ENCODE results near the gene PRICKLE4.

PRICKLE4 gene

DNA sequence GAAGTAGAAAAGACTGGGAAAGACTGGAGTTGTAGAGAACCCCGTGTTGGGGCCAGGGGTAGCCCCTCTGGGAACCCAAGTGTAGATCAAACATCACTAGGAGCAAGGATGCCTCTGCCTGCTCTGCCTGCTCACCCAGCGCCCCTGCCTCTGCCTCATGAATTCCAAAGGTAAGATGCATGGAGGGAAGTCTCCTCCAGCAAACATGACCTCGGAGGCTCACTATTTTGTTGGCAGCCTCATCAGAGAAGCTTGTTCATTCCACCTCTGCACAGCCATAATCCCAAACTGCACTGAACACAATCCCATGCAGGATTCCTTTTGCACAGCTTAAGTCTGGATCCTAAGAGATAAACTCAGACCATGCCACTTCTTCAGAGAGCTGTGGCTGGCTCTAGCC, 5.7 kb upstream of the PRICKLE4 start:
- DNase-seq, result no peak

DNA sequence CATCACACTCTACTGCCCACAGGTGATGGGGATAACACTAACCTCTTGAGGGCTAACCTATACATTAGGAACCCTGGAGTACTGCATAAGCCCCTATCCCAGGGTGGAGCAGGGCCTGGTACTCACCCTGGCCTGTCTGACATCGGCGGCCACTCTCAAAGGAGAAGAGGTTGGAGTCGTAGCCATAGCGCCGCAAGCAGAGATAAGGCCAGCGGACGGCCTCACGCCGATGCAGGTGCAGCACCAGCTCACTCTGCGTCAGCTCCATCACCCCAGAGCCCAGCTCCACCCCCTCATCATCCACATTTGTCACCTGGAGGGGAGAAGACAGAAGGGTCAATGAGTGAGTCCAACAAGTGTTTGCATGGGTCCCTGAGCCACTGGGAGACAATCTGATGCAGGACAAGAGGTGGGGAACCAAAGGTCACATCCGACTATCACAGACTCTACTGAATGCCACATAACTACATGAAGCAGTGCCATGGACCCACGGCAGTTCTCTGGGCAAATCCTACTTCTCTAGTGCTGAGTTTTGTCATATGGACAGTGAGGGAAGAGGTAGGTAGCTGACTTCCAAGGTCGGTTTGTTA, 5.2 kb upstream of the PRICKLE4 start:
- DNase-seq, result no peak

DNA sequence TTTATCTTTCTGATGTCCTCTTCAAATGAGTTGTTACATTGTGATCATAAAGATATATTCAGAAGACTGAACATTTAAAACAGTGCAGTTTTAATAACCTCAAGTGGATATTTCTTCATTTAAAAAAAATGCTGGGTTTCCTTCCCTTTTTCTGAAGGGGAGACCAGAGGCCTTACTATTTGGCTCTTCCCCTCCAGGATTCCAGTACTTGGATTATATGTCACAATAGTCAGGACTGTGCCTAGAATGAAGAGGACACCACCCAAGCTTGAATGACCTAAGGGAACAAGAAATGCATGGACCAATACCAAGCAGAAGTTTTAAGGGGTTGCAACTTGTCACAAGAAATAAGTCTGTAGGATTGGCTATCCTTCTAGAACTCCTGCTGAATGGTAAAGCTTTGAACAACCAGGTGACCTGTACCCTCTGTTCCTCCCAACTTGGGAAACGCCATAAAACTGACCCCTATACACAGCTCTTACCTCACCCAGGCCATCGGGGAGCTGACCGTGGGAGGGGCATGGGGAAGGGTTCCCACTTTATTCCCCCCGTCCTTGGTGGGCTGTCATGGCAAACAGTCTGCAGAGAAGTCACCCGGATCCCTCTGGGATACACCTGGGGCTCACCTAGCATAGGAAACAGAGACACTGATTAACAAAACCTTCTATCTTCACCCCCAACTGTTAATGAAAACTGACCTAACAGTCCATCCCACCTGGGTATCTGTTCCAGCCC, 2.9 kb upstream of the PRICKLE4 start:
- no peak for DNase-seq

DNA sequence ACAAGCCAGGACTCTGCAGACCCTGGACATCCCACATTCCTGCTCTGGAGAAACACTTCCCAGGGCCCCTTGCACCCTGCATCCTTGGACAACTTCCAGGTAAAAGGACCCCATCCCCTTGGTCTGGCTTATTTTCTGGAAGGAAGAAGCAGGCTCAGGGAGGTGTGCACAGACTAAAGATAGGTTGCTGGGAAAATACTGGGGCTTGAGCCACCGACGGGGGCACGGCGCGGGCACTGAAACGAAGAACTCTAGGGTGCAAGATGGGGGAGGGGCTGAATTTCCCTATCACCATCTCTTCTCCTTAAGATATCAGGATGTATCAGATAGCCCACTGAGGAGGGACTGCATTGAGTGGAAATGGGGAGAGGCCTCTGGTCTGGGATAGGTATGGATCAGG, 1.7 kb upstream of the PRICKLE4 start:
- DNase-seq, result no peak

DNA sequence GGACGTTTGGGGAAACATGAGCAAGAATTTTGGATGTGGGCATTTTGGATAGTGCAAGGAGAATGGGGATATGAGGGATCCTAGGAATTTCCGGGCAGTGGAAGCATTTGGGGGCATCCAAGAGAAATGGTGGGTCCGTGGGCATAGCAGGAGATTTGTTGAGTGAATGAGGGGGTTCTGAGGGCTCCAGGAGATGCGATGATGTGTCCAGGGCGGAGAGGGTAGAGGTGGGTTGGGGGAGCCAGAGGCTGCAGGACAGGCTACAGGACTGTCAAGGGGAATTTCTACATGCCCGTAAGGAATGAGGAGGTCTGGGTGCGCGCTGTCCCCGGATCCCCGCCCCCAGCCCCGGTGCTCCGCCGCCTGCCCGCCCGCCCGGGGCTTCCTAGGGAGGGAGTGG, 1.2 kb upstream of the PRICKLE4 start:
- no peak for DNase-seq

DNA sequence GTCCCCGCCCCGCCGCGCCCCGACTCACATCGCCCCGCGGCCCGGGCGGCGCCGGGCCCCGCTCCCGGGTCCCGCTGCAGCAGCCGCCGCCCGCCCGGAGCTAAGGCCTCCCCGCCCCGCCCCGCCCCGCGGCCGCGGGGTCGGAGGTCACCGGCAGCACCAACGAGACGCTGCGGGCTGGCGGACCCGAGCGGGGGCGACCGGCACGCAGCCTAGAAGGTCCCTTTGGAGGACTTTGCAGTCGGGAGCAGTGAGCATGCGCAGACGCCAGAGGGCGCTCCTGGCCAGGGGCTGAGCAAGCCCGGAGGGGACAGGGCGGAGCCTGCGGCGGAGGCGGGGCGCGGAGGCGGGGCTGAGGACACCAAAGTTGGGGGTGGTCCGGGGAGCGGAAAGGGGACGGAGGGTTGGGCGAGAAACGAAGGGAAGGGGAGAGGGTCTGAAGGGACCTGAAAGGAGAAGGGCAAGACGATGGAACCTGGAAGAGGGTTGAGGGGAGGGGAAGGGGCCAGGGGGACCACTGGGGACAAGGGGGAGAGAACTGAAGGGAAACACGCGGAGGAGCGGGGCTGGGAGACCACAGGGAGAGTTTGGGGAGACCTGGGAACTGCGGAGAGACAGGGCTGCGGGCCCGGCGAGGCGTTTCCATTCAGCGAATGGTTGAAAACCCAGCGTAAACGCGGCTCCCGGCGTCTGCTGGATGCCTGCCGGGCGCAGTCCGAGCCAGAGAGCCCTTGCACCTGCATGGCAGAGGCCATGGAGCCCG, 613 bp upstream of the PRICKLE4 start, which contains the start of gene FRS3:
Gene FRS3 (minus strand): TSS at position 113 of the 763 bp plus-strand sequence. CDS start 2,913 bp downstream, outside the sequence.
- peak; percentile 88 to 96 for DNase-seq

DNA sequence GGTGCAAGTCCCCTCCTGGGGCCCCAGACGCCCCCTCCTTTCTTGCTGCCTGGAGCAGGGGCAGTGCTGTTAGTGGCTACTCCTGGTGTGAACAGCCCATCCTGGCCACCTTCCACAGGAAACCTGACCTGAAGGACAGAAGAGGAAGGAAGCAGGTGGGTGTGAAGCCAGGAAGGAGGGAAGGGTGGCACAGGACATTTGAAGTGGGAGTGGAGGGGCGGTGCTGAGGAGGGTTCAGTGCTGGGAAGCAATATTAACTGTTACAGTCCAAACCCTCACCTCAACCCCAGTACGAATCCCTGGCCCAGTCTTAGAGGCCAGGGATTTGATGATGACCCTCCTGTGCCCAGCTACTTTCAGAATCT, 766 bp downstream of the PRICKLE4 start:
- no peak for DNase-seq

DNA sequence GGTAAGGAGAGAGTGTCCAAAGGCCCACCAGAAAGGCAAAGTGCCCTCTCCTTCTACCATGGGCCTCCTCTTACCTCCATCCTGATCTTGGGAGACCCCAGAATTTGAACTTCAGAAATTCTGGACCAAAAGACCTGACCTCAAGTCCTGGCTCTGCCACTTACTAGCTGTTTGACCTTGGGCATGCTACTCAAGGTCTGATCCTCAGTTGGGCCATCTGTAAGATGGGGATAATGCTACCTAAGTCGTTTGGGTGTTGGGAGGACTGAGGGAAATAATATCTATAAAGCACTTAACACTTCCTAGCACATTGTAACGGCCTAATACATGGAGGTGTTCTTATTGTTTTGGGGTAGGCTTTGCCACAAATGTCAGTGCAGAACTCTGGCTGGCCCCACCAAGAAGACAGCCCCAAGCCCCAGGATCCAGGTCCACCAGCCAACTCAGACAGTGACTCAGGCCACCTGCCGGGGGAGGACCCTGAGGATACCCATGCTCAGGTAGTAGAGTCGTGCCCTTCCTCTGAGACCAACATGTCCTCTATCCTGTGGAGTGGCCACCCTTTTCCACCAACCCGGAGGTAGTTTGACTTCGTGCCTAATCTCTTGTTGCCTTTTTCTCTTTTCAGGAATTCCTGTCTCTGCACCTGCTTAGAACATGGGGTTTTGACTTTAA, 2.7 kb downstream of the PRICKLE4 start:
- DNase-seq, result no peak

DNA sequence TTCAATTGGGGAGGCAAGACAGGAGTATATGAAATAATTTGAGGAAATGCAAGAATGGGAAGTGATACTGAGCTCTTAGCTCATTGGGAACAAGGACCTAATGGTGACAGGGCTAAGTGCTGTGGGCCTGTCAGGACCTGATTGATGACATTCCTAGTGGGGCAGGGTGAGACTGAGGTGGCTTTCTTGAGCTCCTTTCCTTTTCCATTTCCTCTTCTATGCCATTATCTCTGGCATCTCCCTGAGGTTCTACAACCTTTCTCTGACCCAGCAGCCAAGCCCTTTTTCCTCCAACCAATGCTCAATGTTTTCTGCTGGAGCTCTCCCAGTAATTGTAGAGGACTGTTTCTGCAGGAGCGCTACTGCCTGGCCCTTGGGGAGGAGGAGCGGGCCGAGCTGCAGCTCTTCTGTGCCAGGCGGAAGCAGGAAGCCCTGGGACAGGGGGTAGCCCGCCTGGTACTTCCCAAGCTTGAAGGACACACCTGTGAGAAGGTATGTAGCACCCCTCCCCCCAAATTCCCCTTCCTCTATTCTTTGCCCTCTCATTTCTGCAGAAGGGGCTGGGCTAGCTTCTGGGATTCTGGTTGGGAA, 4.1 kb downstream of the PRICKLE4 start:
- no peak for DNase-seq

DNA sequence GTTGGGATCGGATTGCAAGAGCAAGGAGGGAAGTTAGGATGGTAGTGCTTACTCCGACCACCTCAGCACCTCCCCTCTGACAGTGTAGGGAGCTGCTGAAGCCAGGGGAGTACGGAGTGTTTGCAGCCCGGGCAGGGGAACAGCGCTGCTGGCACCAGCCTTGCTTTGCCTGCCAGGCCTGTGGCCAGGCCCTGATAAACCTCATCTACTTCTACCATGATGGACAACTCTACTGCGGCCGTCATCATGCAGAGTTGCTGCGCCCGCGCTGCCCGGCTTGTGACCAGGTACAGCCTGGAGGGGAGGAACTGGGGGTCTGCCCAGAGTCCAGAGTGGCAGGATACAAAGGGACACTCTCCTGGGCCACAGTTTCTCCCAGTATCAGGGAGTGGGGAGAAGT, 4.7 kb downstream of the PRICKLE4 start:
- no peak for DNase-seq

DNA sequence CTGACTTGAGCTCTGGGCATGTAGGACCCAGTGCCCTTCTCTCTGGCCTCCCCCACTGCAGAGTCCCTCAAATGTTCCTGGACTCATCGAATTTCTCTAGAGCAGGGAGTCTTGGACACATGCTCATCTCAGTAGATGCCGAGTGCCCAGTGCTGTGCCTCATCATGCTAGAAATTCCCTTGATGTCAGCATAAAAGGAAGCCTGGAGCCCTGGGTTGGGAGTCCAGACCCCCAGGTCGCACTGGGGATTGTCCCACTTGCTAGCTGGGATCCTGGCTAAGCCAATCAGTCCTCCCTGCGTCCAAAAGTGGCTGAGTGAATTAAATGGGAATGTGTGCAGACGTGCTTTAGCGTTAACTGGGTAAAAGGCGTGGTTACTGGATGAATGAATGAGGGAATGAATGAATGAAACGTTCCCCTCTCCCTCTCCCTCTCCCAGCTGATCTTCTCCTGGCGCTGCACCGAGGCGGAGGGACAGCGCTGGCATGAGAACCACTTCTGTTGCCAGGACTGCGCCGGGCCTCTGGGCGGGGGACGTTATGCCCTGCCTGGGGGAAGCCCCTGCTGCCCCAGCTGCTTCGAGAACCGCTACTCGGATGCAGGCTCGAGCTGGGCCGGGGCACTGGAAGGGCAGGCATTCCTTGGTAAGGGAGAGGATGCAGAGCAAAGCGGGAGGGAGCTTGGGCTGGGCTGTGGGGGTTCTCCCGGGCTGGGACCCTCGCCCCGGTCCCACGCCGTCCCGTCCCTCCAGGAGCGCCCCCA, 5.3 kb downstream of the PRICKLE4 start:
- DNase-seq, result peak in 1 of 2 experiments; percentile 39

DNA sequence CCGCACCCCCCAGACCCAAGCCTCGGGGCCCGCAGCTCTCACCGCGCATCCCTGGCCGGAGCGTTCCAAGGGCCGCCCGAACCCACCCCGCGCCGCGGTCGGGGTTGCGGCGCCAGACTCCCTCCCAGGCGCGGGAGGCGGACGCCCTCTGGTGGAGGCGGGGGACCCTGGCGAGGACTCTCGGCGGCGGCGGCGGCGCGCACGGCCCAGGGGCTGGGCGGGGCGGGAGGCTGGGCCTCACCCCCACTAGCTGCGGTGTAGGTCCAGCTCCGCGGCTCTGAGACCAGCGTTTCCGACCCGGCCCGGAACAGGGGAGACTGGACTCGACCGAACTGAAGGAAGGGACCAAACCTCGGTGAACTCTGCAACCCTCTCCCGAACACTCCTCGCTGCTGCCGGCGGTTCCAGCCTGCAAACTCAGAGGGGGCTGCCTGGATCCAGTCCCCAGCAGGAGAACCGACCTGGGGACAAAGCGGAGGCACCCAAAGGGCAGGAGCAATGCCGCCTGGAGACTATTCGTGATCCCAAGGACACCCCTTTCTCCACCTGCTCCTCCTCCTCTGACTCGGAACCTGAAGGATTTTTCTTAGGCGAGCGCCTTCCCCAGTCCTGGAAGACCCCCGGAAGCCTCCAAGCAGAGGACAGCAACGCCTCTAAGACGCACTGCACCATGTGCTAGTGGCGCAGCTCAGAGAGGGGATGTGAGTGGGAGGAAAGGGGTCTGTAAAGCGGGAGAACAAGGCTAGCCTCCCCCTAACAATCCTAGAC, 6.1 kb downstream of the PRICKLE4 start:
- DNase-seq, result peak; percentile 49 to 87

DNA sequence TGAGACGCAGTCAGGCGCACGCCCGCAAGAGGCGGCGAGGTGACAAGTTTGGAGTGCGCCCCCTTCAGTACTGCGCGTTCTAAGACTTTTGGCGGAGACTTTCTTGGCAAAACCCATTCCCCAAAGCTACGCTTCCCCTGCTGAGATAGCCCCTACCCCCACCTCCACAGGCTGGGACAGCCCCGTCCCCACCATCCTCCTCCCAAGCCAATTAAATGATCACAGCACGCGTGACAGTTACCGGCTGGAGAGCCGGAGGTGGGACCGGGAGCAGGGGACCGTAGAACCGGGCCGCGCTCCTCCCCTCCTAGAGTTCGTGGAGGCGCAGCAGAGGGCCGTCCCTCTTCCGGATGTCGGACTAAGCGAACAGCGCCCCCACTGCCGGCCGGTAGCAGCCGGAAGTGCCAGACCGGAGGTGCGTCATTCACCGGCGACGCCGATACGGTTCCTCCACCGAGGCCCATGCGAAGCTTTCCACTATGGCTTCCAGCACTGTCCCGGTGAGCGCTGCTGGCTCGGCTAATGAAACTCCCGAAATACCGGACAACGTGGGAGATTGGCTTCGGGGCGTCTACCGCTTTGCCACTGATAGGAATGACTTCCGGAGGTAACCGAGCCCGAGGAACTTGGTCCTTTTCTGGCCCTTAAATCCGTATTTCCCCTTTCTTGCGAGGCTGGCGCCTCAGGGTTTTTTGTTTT, 6.8 kb downstream of the PRICKLE4 start, which contains the start of gene TOMM6:
Gene TOMM6 (plus strand): TSS at position 476 of the 699 bp plus-strand sequence. CDS start 4 bp downstream, at position 480.
- peak; percentile 91 to 96 for DNase-seq

DNA sequence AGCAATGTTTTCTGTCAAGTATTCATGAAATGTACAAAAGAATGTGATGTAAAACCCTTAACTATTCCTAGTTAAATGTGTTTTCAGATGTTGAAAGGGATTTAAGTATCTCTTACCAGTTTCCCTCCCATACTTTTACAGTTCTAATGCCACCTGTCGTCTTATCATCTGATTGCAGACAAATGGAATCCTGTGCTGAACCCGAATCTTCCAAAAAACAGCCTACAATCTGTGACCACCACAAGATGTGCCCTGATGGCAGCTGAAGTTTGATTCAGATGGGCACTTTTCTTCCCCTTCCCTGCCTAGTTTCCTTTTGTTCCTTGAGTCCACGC, 8.8 kb downstream of the PRICKLE4 start:
- DNase-seq, result no peak

DNA sequence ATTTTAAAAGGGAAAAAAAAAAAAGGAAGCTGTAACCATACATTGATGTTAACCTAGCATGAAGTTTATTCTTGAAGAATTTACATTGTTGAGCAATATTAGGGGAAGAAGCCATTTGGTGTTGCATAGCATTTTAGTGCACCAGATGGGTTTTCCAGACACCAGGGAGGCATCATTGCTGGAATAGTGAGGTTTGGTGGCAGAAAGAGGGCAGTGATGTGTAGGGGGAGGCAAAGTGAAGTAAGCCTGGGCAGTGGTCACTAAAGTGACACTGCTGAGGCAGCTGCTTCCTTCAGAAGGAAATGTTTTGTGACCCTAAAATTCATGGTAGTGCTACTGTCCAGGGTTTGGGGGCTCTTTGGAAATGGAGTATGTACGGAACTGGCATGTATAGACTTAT, 9.5 kb downstream of the PRICKLE4 start:
- DNase-seq, result no peak

DNA sequence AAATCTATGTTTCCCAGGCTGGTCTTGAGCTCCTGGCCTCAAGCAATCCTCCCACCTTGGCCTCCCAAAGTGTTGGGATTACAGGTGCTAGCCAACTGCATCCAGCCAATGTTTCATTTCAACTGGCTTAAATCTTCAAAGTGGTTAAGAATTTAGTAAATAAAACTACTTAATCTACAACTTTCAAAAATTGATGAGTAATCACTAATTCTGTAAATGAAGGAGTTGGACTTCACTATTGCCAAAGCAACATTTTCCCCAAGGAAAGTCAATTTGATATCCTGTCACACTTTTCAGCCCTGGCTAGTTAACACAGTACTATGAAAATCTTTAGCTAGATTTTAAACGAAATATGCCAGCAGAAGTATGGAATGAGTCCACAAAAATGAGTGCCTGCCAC, 10.7 kb downstream of the PRICKLE4 start:
- no peak for DNase-seq

DNA sequence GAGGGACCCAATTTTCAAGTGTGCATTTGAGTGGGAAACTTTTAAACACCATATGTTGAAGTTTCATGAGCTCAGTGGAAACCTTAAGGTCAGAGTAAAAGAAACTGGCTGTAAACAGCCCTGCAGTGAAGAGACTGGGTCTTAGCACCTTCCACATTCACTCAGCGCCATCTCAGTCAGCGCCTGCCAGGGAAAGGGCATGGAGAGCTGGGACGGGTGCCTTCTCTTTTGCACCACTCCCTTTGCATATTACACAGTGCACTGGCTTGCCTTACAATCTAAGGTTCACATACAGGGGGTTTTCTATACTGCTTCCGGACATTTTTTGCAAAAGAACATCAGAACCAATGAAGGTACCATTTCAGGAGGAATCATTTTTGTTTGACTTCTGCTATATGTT, 11.4 kb downstream of the PRICKLE4 start:
- DNase-seq, result no peak

DNA sequence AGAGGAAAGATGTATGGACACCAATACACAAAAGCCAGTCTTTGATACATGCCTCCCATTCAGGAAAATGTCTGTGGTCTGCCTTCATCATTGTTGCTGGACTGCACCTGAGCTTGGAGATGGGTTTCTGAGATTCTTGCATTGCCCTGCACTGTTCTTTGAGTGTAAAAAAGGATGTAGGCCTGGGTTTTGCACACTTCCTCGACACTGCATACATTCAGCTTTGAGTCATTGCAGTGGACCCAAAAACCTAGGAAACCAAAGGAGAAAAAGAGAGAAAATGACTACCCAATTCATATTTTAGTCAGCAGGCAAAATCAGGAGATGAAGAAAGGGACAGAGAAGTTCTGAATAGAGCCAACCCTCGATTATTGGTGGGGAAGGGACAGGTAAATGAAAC, 15.9 kb downstream of the PRICKLE4 start:
- no peak for DNase-seq

DNA sequence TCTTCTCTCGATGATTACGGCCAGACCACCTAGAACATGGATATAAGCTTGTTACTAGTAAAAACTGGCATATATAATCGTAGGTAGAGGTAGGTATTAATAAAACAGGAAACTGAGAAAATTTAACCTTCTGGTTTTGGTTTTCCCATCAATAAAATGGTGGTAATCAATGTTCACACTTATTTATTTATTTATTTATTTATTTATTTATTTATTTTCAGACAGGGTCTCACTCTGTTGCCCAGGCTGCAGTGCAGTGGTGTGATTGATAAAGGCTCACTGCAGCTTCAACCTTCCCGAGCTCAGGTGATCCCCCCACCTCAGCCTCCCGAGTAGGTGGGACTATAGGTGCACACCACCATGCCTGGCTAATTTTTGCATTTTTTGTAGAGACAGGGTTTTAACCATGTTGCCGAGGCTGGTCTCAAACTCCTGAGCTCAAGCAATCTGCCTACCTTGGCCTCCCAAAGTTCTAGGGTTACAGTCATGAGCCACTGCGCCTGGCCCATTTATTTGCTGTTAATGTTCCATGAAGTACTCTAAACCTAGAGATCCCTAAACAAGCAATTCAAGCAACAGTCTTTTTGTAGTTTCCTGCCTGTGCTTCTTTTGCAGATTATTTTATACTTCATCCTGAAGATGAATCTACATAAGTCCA, 18.4 kb downstream of the PRICKLE4 start:
- no peak for DNase-seq

DNA sequence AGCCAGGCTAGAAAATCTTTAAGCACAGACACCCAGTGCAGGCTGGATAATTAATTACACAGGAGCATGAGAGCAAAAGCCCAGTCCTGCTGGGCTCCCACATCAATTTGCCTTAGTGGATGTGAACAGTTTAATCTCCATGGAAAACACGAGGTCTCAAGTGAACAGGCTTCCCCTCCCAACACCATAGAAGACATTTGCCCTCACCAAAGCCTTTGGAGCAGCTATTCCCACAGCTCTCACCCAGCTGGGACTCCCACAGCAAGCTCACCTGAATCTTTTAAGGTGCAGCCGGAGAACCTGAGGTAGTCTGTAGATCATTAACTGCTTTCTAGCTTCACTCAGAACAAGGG, 19.0 kb downstream of the PRICKLE4 start:
- DNase-seq, result no peak

All from NCI-H446 (cell line).